Subcutaneous adipose tissue (tissue), 4 donors: Measurements from ENCODE around the gene TENT5C. TPM values are rescaled to one million over a fixed set of nuclear protein-coding genes. Genes with fewer than 3 reads are reported as not detected.

Source experiments
- CTCF ChIP-seq: fragments of 450-650 bp; IDR thresholded peaks from one replicate; pipeline ENCODE4 v1.5.1; 2016; ENCODE audit warnings: low read depth, mild to moderate bottlenecking, control low read depth, antibody characterized with exemption, moderate library complexity
- total RNA-seq, 4 donors: library from RNA; depleted of rRNA; stranded (reverse); fragments of >200 nt; gene quantifications; one replicate each; pipeline ENCODE4 v1.1.0, GENCODE V29; 2016

Gene TENT5C
- total RNA-seq, 4 donors from 2014 or later, result 1.0 to 3.1 (median 2.3) TPM

GRCh38 chr1:117592155-117592554 is 13.7 kb upstream of the TENT5C start:
- TF ChIP-seq CTCF, result no peak

- no peak for TF ChIP-seq CTCF
These were observed 11.4 kb upstream of the TENT5C start for GRCh38 chr1:117594261-117594990.

- TF ChIP-seq CTCF, result no peak
These were observed 9.7 kb upstream of the TENT5C start for GRCh38 chr1:117596023-117596720.

GRCh38 chr1:117598489-117598888 is 7.4 kb upstream of the TENT5C start:
- no peak for TF ChIP-seq CTCF

GRCh38 chr1:117599286-117600221 is 6.3 kb upstream of the TENT5C start:
- no peak for TF ChIP-seq CTCF

- TF ChIP-seq CTCF, result no peak
These were observed 5.4 kb upstream of the TENT5C start for GRCh38 chr1:117600325-117600943.
